GM18909 (cell line): Measurements from ENCODE around the gene RPLP2.

Experiments
- ATAC-seq: cut with Tn5 transposase; IDR thresholded peaks from one replicate; pipeline ENCODE4 v1.9.1; 2021; ENCODE audit warnings: mild to moderate bottlenecking; ENCODE audit not compliant: unreplicated experiment, poor library complexity

RPLP2 gene

GRCh38 chr11:861105-861479 is 51.3 kb downstream of the RPLP2 start:
- no peak for ATAC-seq

- no peak for ATAC-seq
Measured at GRCh38 chr11:862081-862661, 52.4 kb downstream of the RPLP2 start.
